AG20443 (cell line): ENCODE data around the gene KRT35.

Source experiments
- DNase-seq: peaks from one replicate; pipeline ENCODE4 v3.0.0; 2012; ENCODE audit warnings: low spot score, mixed read lengths

The KRT35 gene

GRCh38 chr17:41511716-41512115, 30.8 kb upstream of the KRT35 start:
- DNase-seq, result no peak

GRCh38 chr17:41511116-41511515, 30.2 kb upstream of the KRT35 start:
- DNase-seq, result no peak

GRCh38 chr17:41510251-41511065, 29.5 kb upstream of the KRT35 start:
- no peak for DNase-seq

GRCh38 chr17:41507315-41507880, 26.4 kb upstream of the KRT35 start:
- DNase-seq, result no peak

GRCh38 chr17:41505809-41506767, 25.1 kb upstream of the KRT35 start:
- no peak for DNase-seq

- DNase-seq, result no peak
Observed at GRCh38 chr17:41505007-41505808, 24.3 kb upstream of the KRT35 start, which contains the start of gene KRT13. Gene KRT13, minus strand, starts transcription at chr17:41505612. Its CDS starts 62 bp downstream, at chr17:41505550.

GRCh38 chr17:41504246-41504977, 23.5 kb upstream of the KRT35 start:
- DNase-seq, result no peak

GRCh38 chr17:41503202-41503601, 22.3 kb upstream of the KRT35 start:
- no peak for DNase-seq

GRCh38 chr17:41500131-41500911, 19.4 kb upstream of the KRT35 start:
- peak; percentile 64 for DNase-seq

- DNase-seq, result no peak
Observed at GRCh38 chr17:41499714-41500113, 18.8 kb upstream of the KRT35 start.

GRCh38 chr17:41498276-41498675, 17.3 kb upstream of the KRT35 start:
- DNase-seq, result no peak

- DNase-seq, result peak; percentile 91
Observed at GRCh38 chr17:41496803-41497484, 16.0 kb upstream of the KRT35 start.

GRCh38 chr17:41494524-41494923, 13.6 kb upstream of the KRT35 start:
- peak; percentile 59 for DNase-seq

GRCh38 chr17:41492771-41493170, 11.8 kb upstream of the KRT35 start:
- DNase-seq, result no peak

- no peak for DNase-seq
Observed at GRCh38 chr17:41492351-41492750, 11.4 kb upstream of the KRT35 start.

- DNase-seq, result no peak
Observed at GRCh38 chr17:41491476-41491875, 10.5 kb upstream of the KRT35 start.

- no peak for DNase-seq
Observed at GRCh38 chr17:41490000-41490990, 9.3 kb upstream of the KRT35 start.

GRCh38 chr17:41489531-41489930, 8.6 kb upstream of the KRT35 start, which contains the start of gene KRT36:
Gene KRT36, minus strand, starts transcription at chr17:41489910. Its CDS starts 46 bp downstream, at chr17:41489864.
- no peak for DNase-seq
